ENCODE data around the gene NDUFS7.

- TF ChIP-seq, protein P1, sequence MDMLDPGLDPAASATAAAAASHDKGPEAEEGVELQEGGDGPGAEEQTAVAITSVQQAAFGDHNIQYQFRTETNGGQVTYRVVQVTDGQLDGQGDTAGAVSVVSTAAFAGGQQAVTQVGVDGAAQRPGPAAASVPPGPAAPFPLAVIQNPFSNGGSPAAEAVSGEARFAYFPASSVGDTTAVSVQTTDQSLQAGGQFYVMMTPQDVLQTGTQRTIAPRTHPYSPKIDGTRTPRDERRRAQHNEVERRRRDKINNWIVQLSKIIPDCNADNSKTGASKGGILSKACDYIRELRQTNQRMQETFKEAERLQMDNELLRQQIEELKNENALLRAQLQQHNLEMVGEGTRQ (IDR thresholded peaks at IDR 0.05; ENCODE audit: borderline replicate concordance, low read depth, low read length) = no peak
- no peak for TF ChIP-seq GABPA (IDR thresholded peaks at IDR 0.05; ENCODE audit: low read depth)
- no peak for TF ChIP-seq MXI1 (IDR thresholded peaks at IDR 0.05; ENCODE audit: low read depth, low read length)
- TF ChIP-seq, protein P2, sequence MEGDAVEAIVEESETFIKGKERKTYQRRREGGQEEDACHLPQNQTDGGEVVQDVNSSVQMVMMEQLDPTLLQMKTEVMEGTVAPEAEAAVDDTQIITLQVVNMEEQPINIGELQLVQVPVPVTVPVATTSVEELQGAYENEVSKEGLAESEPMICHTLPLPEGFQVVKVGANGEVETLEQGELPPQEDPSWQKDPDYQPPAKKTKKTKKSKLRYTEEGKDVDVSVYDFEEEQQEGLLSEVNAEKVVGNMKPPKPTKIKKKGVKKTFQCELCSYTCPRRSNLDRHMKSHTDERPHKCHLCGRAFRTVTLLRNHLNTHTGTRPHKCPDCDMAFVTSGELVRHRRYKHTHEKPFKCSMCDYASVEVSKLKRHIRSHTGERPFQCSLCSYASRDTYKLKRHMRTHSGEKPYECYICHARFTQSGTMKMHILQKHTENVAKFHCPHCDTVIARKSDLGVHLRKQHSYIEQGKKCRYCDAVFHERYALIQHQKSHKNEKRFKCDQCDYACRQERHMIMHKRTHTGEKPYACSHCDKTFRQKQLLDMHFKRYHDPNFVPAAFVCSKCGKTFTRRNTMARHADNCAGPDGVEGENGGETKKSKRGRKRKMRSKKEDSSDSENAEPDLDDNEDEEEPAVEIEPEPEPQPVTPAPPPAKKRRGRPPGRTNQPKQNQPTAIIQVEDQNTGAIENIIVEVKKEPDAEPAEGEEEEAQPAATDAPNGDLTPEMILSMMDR (IDR thresholded peaks at IDR 0.05 in 2 of 3, conservative IDR thresholded peaks at IDR 0.05 in 1 of 3; ENCODE audit: control insufficient read depth in 2 of 3, extremely low read depth in 1 of 3, insufficient read depth in 1 of 3, low read depth in 3 of 3, low read length in 3 of 3) = no peak
- TF ChIP-seq, protein P3, sequence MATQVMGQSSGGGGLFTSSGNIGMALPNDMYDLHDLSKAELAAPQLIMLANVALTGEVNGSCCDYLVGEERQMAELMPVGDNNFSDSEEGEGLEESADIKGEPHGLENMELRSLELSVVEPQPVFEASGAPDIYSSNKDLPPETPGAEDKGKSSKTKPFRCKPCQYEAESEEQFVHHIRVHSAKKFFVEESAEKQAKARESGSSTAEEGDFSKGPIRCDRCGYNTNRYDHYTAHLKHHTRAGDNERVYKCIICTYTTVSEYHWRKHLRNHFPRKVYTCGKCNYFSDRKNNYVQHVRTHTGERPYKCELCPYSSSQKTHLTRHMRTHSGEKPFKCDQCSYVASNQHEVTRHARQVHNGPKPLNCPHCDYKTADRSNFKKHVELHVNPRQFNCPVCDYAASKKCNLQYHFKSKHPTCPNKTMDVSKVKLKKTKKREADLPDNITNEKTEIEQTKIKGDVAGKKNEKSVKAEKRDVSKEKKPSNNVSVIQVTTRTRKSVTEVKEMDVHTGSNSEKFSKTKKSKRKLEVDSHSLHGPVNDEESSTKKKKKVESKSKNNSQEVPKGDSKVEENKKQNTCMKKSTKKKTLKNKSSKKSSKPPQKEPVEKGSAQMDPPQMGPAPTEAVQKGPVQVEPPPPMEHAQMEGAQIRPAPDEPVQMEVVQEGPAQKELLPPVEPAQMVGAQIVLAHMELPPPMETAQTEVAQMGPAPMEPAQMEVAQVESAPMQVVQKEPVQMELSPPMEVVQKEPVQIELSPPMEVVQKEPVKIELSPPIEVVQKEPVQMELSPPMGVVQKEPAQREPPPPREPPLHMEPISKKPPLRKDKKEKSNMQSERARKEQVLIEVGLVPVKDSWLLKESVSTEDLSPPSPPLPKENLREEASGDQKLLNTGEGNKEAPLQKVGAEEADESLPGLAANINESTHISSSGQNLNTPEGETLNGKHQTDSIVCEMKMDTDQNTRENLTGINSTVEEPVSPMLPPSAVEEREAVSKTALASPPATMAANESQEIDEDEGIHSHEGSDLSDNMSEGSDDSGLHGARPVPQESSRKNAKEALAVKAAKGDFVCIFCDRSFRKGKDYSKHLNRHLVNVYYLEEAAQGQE (IDR thresholded peaks at IDR 0.05; ENCODE audit: low read depth, low read length) = no peak
- no peak for TF ChIP-seq NFYB (IDR thresholded peaks at IDR 0.05; ENCODE audit: insufficient read depth, low read depth, low read length)
Measured at GRCh38 chr19:1354970-1355567, 28.6 kb upstream of the NDUFS7 start.

All from GM12878 (cell line).